Measurements from ENCODE around the gene RANGRF.

Gene RANGRF

DNA sequence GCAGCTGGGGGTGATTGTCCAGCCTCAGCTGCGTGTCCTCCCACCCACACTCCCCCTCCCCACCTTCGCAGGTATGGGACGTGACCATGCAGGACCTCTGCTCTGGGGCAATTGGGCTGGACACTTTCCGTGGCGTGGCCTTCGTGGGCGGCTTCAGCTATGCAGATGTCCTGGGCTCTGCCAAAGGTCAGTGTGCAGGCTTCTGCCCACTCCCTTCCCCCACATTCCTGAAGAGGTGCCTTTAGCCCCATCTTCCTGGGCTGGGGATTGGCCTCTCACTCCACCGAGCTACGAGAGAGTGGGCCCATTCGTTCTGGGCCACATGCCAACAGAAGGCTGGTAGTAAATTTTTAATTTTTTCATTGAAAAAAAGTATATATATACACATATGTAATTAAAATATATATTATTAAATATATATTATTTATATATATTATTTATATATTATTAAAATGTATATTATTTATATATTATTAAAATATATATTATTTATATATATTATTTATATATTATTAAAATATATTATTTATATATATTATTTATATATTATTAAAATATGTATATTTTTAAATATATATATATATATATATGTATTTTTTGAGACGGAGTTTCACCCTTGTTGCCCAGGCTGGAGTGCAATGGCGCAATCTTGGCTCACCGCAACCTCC is 20.9 kb upstream of the RANGRF start:
- Histone ChIP-seq H2AFZ (ENCODE audit: low read depth, low read length) (no peak overlapping the region), H3K27ac (ENCODE audit: low read length) (no peak overlapping the region), H3K79me2 (ENCODE audit: low read length) (no peaks in the 10 kb centered on the region), H4K20me1 (ENCODE audit: insufficient read depth, low read length) (no peaks in the 10 kb centered on the region), H3K4me1 (ENCODE audit: low read length) (no peaks in the 10 kb centered on the region), H3K4me3 (ENCODE audit: low read length) (no peak overlapping the region), H3K4me2 (ENCODE audit: low read length) (no peak overlapping the region), H3K36me3 (replicated peaks; ENCODE audit: low read depth, low read length) (peaks cover 18% of the 10 kb centered on the region), H3K9me3 (ENCODE audit: insufficient read depth, low read length) (no peaks in the 10 kb centered on the region), H3K9ac (ENCODE audit: low read length) (no peak overlapping the region), H3K27me3 (ENCODE audit: low read depth, low read length) (no peaks in the 10 kb centered on the region)
- TF ChIP-seq, protein P1, sequence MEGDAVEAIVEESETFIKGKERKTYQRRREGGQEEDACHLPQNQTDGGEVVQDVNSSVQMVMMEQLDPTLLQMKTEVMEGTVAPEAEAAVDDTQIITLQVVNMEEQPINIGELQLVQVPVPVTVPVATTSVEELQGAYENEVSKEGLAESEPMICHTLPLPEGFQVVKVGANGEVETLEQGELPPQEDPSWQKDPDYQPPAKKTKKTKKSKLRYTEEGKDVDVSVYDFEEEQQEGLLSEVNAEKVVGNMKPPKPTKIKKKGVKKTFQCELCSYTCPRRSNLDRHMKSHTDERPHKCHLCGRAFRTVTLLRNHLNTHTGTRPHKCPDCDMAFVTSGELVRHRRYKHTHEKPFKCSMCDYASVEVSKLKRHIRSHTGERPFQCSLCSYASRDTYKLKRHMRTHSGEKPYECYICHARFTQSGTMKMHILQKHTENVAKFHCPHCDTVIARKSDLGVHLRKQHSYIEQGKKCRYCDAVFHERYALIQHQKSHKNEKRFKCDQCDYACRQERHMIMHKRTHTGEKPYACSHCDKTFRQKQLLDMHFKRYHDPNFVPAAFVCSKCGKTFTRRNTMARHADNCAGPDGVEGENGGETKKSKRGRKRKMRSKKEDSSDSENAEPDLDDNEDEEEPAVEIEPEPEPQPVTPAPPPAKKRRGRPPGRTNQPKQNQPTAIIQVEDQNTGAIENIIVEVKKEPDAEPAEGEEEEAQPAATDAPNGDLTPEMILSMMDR (IDR thresholded peaks at IDR 0.05; ENCODE audit: low read depth, low read length): no peak
- no peak for TF ChIP-seq EZH2phosphoT487 (IDR thresholded peaks at IDR 0.05; ENCODE audit: low read depth)

GRCh38 chr17:8268550-8269298 is 19.7 kb upstream of the RANGRF start:
- no peak overlapping the region for H3K4me2 ChIP-seq (ENCODE audit: low read length)
- no peak overlapping the region for H3K4me3 ChIP-seq (ENCODE audit: low read length)
- no peak for TF ChIP-seq EZH2phosphoT487 (IDR thresholded peaks at IDR 0.05; ENCODE audit: low read depth)
- TF ChIP-seq, protein P1 (IDR thresholded peaks at IDR 0.05; ENCODE audit: low read depth, low read length): no peak
- H3K27ac ChIP-seq (ENCODE audit: low read length): no peak overlapping the region
- no peaks in the 10 kb centered on the region for H3K4me1 ChIP-seq (ENCODE audit: low read length)
- H3K27me3 ChIP-seq (ENCODE audit: low read depth, low read length): no peaks in the 10 kb centered on the region
- H3K9ac ChIP-seq (ENCODE audit: low read length): no peak overlapping the region
- no peaks in the 10 kb centered on the region for H3K9me3 ChIP-seq (ENCODE audit: insufficient read depth, low read length)
- H2AFZ ChIP-seq (ENCODE audit: low read depth, low read length): no peak overlapping the region
- no peaks in the 10 kb centered on the region for H4K20me1 ChIP-seq (ENCODE audit: insufficient read depth, low read length)
- H3K79me2 ChIP-seq (ENCODE audit: low read length): no peaks in the 10 kb centered on the region
- peaks cover 13% of the 10 kb centered on the region for H3K36me3 ChIP-seq (replicated peaks; ENCODE audit: low read depth, low read length)

GRCh38 chr17:8272421-8272820 is 16.0 kb upstream of the RANGRF start:
- Histone ChIP-seq H3K36me3 (replicated peaks; ENCODE audit: low read depth, low read length) (peaks cover 10% of the 10 kb centered on the region), H3K79me2 (ENCODE audit: low read length) (no peaks in the 10 kb centered on the region), H3K9me3 (ENCODE audit: insufficient read depth, low read length) (no peaks in the 10 kb centered on the region), H3K4me1 (ENCODE audit: low read length) (no peaks in the 10 kb centered on the region), H3K4me3 (ENCODE audit: low read length) (no peak overlapping the region), H3K9ac (ENCODE audit: low read length) (no peak overlapping the region), H3K4me2 (ENCODE audit: low read length) (no peak overlapping the region), H4K20me1 (ENCODE audit: insufficient read depth, low read length) (no peaks in the 10 kb centered on the region), H2AFZ (ENCODE audit: low read depth, low read length) (no peak overlapping the region), H3K27me3 (ENCODE audit: low read depth, low read length) (no peaks in the 10 kb centered on the region), H3K27ac (ENCODE audit: low read length) (no peak overlapping the region)
- TF ChIP-seq EZH2phosphoT487 (IDR thresholded peaks at IDR 0.05; ENCODE audit: low read depth): no peak
- TF ChIP-seq, protein P1 (IDR thresholded peaks at IDR 0.05; ENCODE audit: low read depth, low read length): no peak

GRCh38 chr17:8273884-8274444 is 14.5 kb upstream of the RANGRF start:
- no peaks in the 10 kb centered on the region for H3K9me3 ChIP-seq (ENCODE audit: insufficient read depth, low read length)

More at GRCh38 chr17:8273884-8274444, 14.5 kb upstream of the RANGRF start:
- TF ChIP-seq, protein P1 (IDR thresholded peaks at IDR 0.05; ENCODE audit: low read depth, low read length): no peak
- TF ChIP-seq EZH2phosphoT487 (IDR thresholded peaks at IDR 0.05; ENCODE audit: low read depth): no peak
- Histone ChIP-seq H4K20me1 (ENCODE audit: insufficient read depth, low read length) (no peaks in the 10 kb centered on the region), H3K79me2 (ENCODE audit: low read length) (no peaks in the 10 kb centered on the region), H2AFZ (ENCODE audit: low read depth, low read length) (no peak overlapping the region), H3K9ac (ENCODE audit: low read length) (no peak overlapping the region), H3K36me3 (replicated peaks; ENCODE audit: low read depth, low read length) (peaks cover 10% of the 10 kb centered on the region), H3K27me3 (ENCODE audit: low read depth, low read length) (no peaks in the 10 kb centered on the region), H3K27ac (ENCODE audit: low read length) (no peak overlapping the region), H3K4me2 (ENCODE audit: low read length) (no peak overlapping the region), H3K4me3 (ENCODE audit: low read length) (no peak overlapping the region), H3K4me1 (ENCODE audit: low read length) (no peaks in the 10 kb centered on the region)

Data from OCI-LY3 (cell line).